Activated T-helper 9 cell treated with anti-CD3 and anti-CD28 coated beads, Interleukin-2, amount 50 U/mL, for 16 hours (primary cell): Measurements from ENCODE around the gene PPP1R14C.

Experiments
- DNase-seq: peaks from one replicate; pipeline ENCODE4 v3.0.0-alpha.2; 2020; ENCODE audit warnings: low read depth

PPP1R14C gene

GRCh38 chr6:150296890-150297289 lies 154.0 kb downstream of the PPP1R14C start:
- DNase-seq, result no peak

GRCh38 chr6:150297327-150298029 lies 154.6 kb downstream of the PPP1R14C start:
- no peak for DNase-seq

GRCh38 chr6:150298030-150298380 lies 155.2 kb downstream of the PPP1R14C start:
- DNase-seq, result no peak

- no peak for DNase-seq
Measured at GRCh38 chr6:150298676-150299075, 155.8 kb downstream of the PPP1R14C start.
